Activated T-helper 1 cell treated with anti-CD3 and anti-CD28 coated beads, Interleukin-2, amount 50 U/mL, for 16 hours (primary cell): ENCODE data around the gene MYLK.

Experiments
- DNase-seq, 2 donors: peaks; one replicate each; pipeline ENCODE4 v3.0.0-alpha.2; 2020; ENCODE audit warnings: low read depth in 1 of 2, low spot score in 1 of 2

MYLK gene

GRCh38 chr3:123683505-123684154 is 200.5 kb downstream of the MYLK start:
- DNase-seq = no peak

- DNase-seq = no peak
Observed at GRCh38 chr3:123682781-123683504, 201.2 kb downstream of the MYLK start.

GRCh38 chr3:123682302-123682701 is 201.8 kb downstream of the MYLK start:
- DNase-seq = no peak

- DNase-seq = no peak
Observed at GRCh38 chr3:123679712-123680386, 204.3 kb downstream of the MYLK start.

GRCh38 chr3:123678108-123678511 is 206.0 kb downstream of the MYLK start:
- DNase-seq = no peak

- no peak for DNase-seq
Observed at GRCh38 chr3:123672429-123673146, 211.5 kb downstream of the MYLK start.

- no peak for DNase-seq
Observed at GRCh38 chr3:123670743-123671142, 213.4 kb downstream of the MYLK start.

- DNase-seq = no peak
Observed at GRCh38 chr3:123668906-123669305, 215.2 kb downstream of the MYLK start.

GRCh38 chr3:123667784-123668183 is 216.3 kb downstream of the MYLK start:
- no peak for DNase-seq

GRCh38 chr3:123664753-123665152 is 219.4 kb downstream of the MYLK start:
- DNase-seq = no peak

- DNase-seq = no peak
Observed at GRCh38 chr3:123663977-123664376, 220.2 kb downstream of the MYLK start.

- no peak for DNase-seq
Observed at GRCh38 chr3:123661973-123662372, 222.2 kb downstream of the MYLK start.

- no peak for DNase-seq
Observed at GRCh38 chr3:123660900-123661299, 223.2 kb downstream of the MYLK start.

GRCh38 chr3:123660141-123660675 is 223.9 kb downstream of the MYLK start:
- DNase-seq = no peak

- DNase-seq = no peak
Observed at GRCh38 chr3:123658852-123659206, 225.3 kb downstream of the MYLK start.

GRCh38 chr3:123658118-123658851 is 225.8 kb downstream of the MYLK start:
- no peak for DNase-seq

- no peak for DNase-seq
Observed at GRCh38 chr3:123657568-123657967, 226.6 kb downstream of the MYLK start.

GRCh38 chr3:123657111-123657510 is 227.0 kb downstream of the MYLK start:
- DNase-seq = no peak

GRCh38 chr3:123656691-123657090 is 227.4 kb downstream of the MYLK start:
- no peak for DNase-seq

GRCh38 chr3:123656274-123656673 is 227.9 kb downstream of the MYLK start:
- no peak for DNase-seq

GRCh38 chr3:123655400-123655799 is 228.7 kb downstream of the MYLK start:
- DNase-seq = no peak
